K562 (cell line): ENCODE results near the gene HNMT. TPM values are rescaled to one million over a fixed set of nuclear protein-coding genes. Genes with fewer than 3 reads are reported as not detected.

Source experiments
- CBX3 ChIP-seq, 2 experiments: IDR thresholded peaks; 1 replicate in 1 of 2; 2 replicates in 1 of 2; pipeline ENCODE4 v1.6.1; 2012; ENCODE audit warnings: inconsistent platforms in 2 of 2, low read length in 2 of 2, borderline replicate concordance in 1 of 2, control low read depth in 1 of 2
- CHD4 ChIP-seq: fragments of 200-600 bp; sonication (generic); IDR thresholded peaks from 3 replicates; pipeline ENCODE4 v1.6.1; 2012; ENCODE audit warnings: low read depth, mild to moderate bottlenecking, mixed read lengths, low read length, inconsistent platforms; ENCODE audit not compliant: insufficient read depth, insufficient replicate concordance, poor library complexity, severe bottlenecking
- CSDE1 ChIP-seq, 2 experiments: fragments of 450-650 bp; IDR thresholded peaks; 2 replicates each; pipeline ENCODE4 v1.6.1; 2016; ENCODE audit warnings: mild to moderate bottlenecking in 1 of 2
- FOXP4 ChIP-seq: sonication (generic); formaldehyde crosslinking; IDR thresholded peaks from 2 replicates; pipeline ENCODE4 v1.8.0; 2022; ENCODE audit warnings: mild to moderate bottlenecking, missing genetic modification reagents, borderline replicate concordance
- HDAC8 ChIP-seq: fragments of 450-650 bp; IDR thresholded peaks from 2 replicates; pipeline ENCODE4 v1.6.1; 2016; ENCODE audit warnings: mild to moderate bottlenecking, missing genetic modification characterization, moderate library complexity, missing compliant biosample characterization
- HNRNPLL ChIP-seq: fragments of 200-400 bp; formaldehyde crosslinking; IDR thresholded peaks from 2 replicates; pipeline ENCODE4 v1.6.1; 2017; ENCODE audit warnings: low read length, low read depth, mild to moderate bottlenecking; ENCODE audit not compliant: poor library complexity, severe bottlenecking
- HNRNPUL1 ChIP-seq: fragments of 200-400 bp; formaldehyde crosslinking; IDR thresholded peaks from 2 replicates; pipeline ENCODE4 v1.6.1; 2017; ENCODE audit warnings: low read length
- IRF9 ChIP-seq: fragments of 450-650 bp; IDR thresholded peaks from 2 replicates; pipeline ENCODE4 v1.6.1; 2016; ENCODE audit warnings: missing biosample characterization, missing genetic modification characterization
- MAFF ChIP-seq: IDR thresholded peaks from 2 replicates; pipeline ENCODE4 v1.6.1; 2012; ENCODE audit warnings: low read length, improper control_type of control experiment
- MAFG ChIP-seq: fragments of 450-650 bp; conservative IDR thresholded peaks from 2 replicates; pipeline ENCODE4 v1.6.1; 2016; ENCODE audit warnings: missing genetic modification characterization, missing compliant biosample characterization
- MAFK ChIP-seq: IDR thresholded peaks from 2 replicates; pipeline ENCODE4 v1.6.1; 2011; ENCODE audit warnings: low read length, improper control_type of control experiment
- RNF2 ChIP-seq: sonication (generic); IDR thresholded peaks from 2 replicates; pipeline ENCODE4 v1.6.1; 2016
- SIRT6 ChIP-seq: IDR thresholded peaks from one replicate; pipeline ENCODE4 v1.6.1; 2012; ENCODE audit warnings: low read depth, mild to moderate bottlenecking, control low read depth, inconsistent platforms, low read length, moderate library complexity
- TFAP4 ChIP-seq: sonication (generic); formaldehyde crosslinking; IDR thresholded peaks from 2 replicates; pipeline ENCODE4 v1.8.0; 2022; ENCODE audit warnings: missing genetic modification reagents, mild to moderate bottlenecking, moderate library complexity, borderline replicate concordance
- TFE3 ChIP-seq: fragments of 450-650 bp; formaldehyde crosslinking; IDR thresholded peaks from 2 replicates; pipeline ENCODE4 v1.4.0; 2020; ENCODE audit warnings: mild to moderate bottlenecking, mixed read lengths
- ZNF280B ChIP-seq: fragments of 250-450 bp; sonication (Bioruptor Pico); IDR thresholded peaks from 2 replicates; pipeline ENCODE4 v1.5.1; 2021; ENCODE audit warnings: mild to moderate bottlenecking
- ZNF316 ChIP-seq: fragments of 450-650 bp; IDR thresholded peaks from 2 replicates; pipeline ENCODE4 v1.6.1; 2016
- ZNF354B ChIP-seq: fragments of 250-450 bp; sonication (Bioruptor Pico); IDR thresholded peaks from 2 replicates; pipeline ENCODE4 v1.4.0; 2020
- ZNF551 ChIP-seq: fragments of 250-450 bp; sonication (Bioruptor Pico); IDR thresholded peaks from 2 replicates; pipeline ENCODE4 v1.5.0; 2021; ENCODE audit warnings: mild to moderate bottlenecking, moderate library complexity
- ZNF655 ChIP-seq: fragments of 250-450 bp; sonication (Bioruptor Pico); IDR thresholded peaks from 2 replicates; pipeline ENCODE4 v1.5.0; 2021
- polyA plus RNA-seq, 8 experiments: library from polyadenylated mRNA; depleted of rRNA in 4 of 8; stranded (reverse) in 5 of 8; unstranded in 3 of 8; fragments of >200 nt; fragmentation: Nextera tagmentation in 2 of 8; fragmentation: Illumina TruSeq in 1 of 8; extraction: Ambion mirVana in 2 of 8; extraction: Trizol in 1 of 8; gene quantifications; 2 replicates each; pipeline versions ENCODE4 v1.2.1 to v1.2.3, GENCODE V29; 2011 to 2014; ENCODE audit warnings: inconsistent platforms in 1 of 8, missing spikeins in 1 of 8
- total RNA-seq, 7 experiments: library from RNA; depleted of rRNA in 6 of 7; stranded (reverse); fragments of >200 nt in 6 of 7; fragmentation: Illumina TruSeq in 2 of 7; extraction: Trizol in 2 of 7; gene quantifications; 2 replicates each; pipeline versions ENCODE4 v1.2.1 to v1.2.3, GENCODE V29; 2011 to 2021; ENCODE audit warnings: low replicate concordance in 1 of 7

Gene HNMT
- total and polyA plus RNA-seq, 9 of the 15 experiments (the other 6 are each of a cell fraction or from before 2014, with no cell fraction given) = 3.1 to 10.9 (median 5.3) TPM

- TF ChIP-seq FOXP4 (no peak), HDAC8 (no peak), CBX3 (IDR thresholded peaks at IDR 0.05; ENCODE audit: borderline replicate concordance in 1 of 2, low read length in 2 of 2) (no peak), ZNF316 (peak; percentile 88), TFAP4 (CRISPR knock-in tag) (no peak), ZNF551 (CRISPR knock-in tag) (no peak), IRF9 (tag) (no peak), HNRNPUL1 (no peak), MAFG (tag) (peak; percentile 95), HNRNPLL (no peak), MAFF (peak; percentile 70; the same call in 1 of the 2 replicates), ZNF655 (CRISPR knock-in tag) (no peak), RNF2 (no peak), CSDE1 (IDR thresholded peaks at IDR 0.05) (no peak), ZNF354B (no peak), CHD4 (no peak), ZNF280B (CRISPR knock-in tag) (no peak), TFE3 (CRISPR knock-in tag) (no peak), MAFK (peak; percentile 73), SIRT6 (no peak)
These were observed 25.2 kb upstream of the HNMT start (continued) for GRCh38 chr2:137939026-137939425.
